Fibroblast of lung (primary cell): ENCODE measurements around the gene SFT2D1. TPM values are rescaled to one million over a fixed set of nuclear protein-coding genes. Genes with fewer than 3 reads are reported as not detected.

Source experiments
- DNase-seq, 2 donors: peaks; one replicate each; pipeline versions ENCODE4 v3.0.0 to v3.0.0-alpha.2; 2010; ENCODE audit warnings: low read depth in 2 of 2
- H2AFZ ChIP-seq: 2 replicates; pipeline ENCODE4 v1.5.1; 2012; ENCODE audit warnings: low read length, control low read depth, inconsistent platforms
- H3K27ac ChIP-seq: 2 replicates; pipeline ENCODE4 v1.5.1; 2011; ENCODE audit warnings: low read length, control low read depth; ENCODE audit not compliant: insufficient read depth
- H3K27me3 ChIP-seq: 2 replicates; pipeline ENCODE4 v1.5.1; 2011; ENCODE audit warnings: mild to moderate bottlenecking, low read length; ENCODE audit not compliant: control insufficient read depth, insufficient read depth
- H3K36me3 ChIP-seq: 2 replicates; pipeline ENCODE4 v1.5.1; 2011; ENCODE audit warnings: low read length; ENCODE audit not compliant: control insufficient read depth, insufficient read depth
- H3K4me1 ChIP-seq: 2 replicates; pipeline ENCODE4 v1.5.1; 2011; ENCODE audit warnings: low read length; ENCODE audit not compliant: control insufficient read depth, insufficient read depth; ENCODE audit errors: extremely low read depth
- H3K4me2 ChIP-seq: 2 replicates; pipeline ENCODE4 v1.5.1; 2011; ENCODE audit warnings: low read length, control low read depth; ENCODE audit not compliant: insufficient read depth; ENCODE audit errors: extremely low read depth
- H3K4me3 ChIP-seq, 4 experiments: fragments of 200-600 bp in 1 of 4; sonication (generic) in 1 of 4; replicated peaks in 1 of 4; 2 replicates each; pipeline ENCODE4 v1.5.1; 2011 to 2016; ENCODE audit warnings: low read length in 4 of 4, low read depth in 3 of 4, mild to moderate bottlenecking in 3 of 4, control low read depth in 2 of 4, inconsistent platforms in 1 of 4, mixed read lengths in 1 of 4; ENCODE audit not compliant: insufficient read depth in 1 of 4; ENCODE audit errors: control extremely low read depth in 1 of 4
- H3K79me2 ChIP-seq: 2 replicates; pipeline ENCODE4 v1.5.1; 2012; ENCODE audit warnings: mild to moderate bottlenecking, low read length, inconsistent platforms; ENCODE audit not compliant: control insufficient read depth, insufficient read depth
- H3K9ac ChIP-seq: 2 replicates; pipeline ENCODE4 v1.5.1; 2011; ENCODE audit warnings: mild to moderate bottlenecking, low read length, control low read depth; ENCODE audit not compliant: insufficient read depth
- H3K9me3 ChIP-seq: 2 replicates; pipeline ENCODE4 v1.5.1; 2012; ENCODE audit warnings: low read depth, low read length; ENCODE audit not compliant: control insufficient read depth, insufficient read depth
- H4K20me1 ChIP-seq: 2 replicates; pipeline ENCODE4 v1.5.1; 2011; ENCODE audit warnings: low read length; ENCODE audit not compliant: control insufficient read depth, insufficient read depth; ENCODE audit errors: extremely low read depth
- EZH2 ChIP-seq: IDR thresholded peaks from 2 replicates; pipeline ENCODE4 v1.5.1; 2012; ENCODE audit warnings: low read length, control low read depth, mild to moderate bottlenecking; ENCODE audit errors: missing control alignments
- polyA plus RNA-seq, 2 donors: library from polyadenylated mRNA; depleted of rRNA in 1 of 2; stranded (reverse) in 1 of 2; unstranded in 1 of 2; fragments of >200 nt; gene quantifications; 2 replicates each; pipeline ENCODE4 v1.2.1, GENCODE V29; 2011 to 2012; ENCODE audit warnings: missing spikeins in 1 of 2
- total RNA-seq: library from RNA; depleted of rRNA; stranded (reverse); fragments of >200 nt; gene quantifications from 2 replicates; pipeline ENCODE4 v1.2.1, GENCODE V29; 2014
- TF ChIP-seq, protein P1 (sequence below), 2 donors: IDR thresholded peaks in 1 of 2; conservative IDR thresholded peaks in 1 of 2; 1 replicate in 1 of 2; 2 replicates in 1 of 2; pipeline ENCODE4 v1.5.1; 2011 to 2012; ENCODE audit warnings: low read length in 2 of 2, control low read depth in 1 of 2, inconsistent platforms in 1 of 2, low read depth in 1 of 2, mild to moderate bottlenecking in 1 of 2

SFT2D1 gene
- total and polyA plus RNA-seq, 2 donors (not counting 1 experiment from before 2014, with no cell fraction given) = 34.8 to 86.0 TPM

DNA sequence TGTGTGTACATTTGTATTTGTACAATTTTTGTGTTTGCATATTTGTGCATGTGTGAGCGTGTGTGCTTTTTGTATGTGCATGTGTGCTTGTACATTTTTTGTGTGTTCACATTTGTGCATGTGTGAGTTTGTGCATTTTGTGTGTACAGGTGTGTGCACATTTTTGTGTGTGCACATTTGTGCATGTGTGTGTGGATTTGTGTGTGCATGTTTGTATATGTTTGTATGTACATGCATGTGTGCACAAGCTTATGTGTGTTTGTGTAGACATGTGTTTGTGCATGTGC lies 63.0 kb downstream of the SFT2D1 start:
- no peak overlapping the region for H3K4me2 ChIP-seq
- no peak overlapping the region for H3K9ac ChIP-seq
- H3K79me2 ChIP-seq = no peaks in the 10 kb centered on the region
- H2AFZ ChIP-seq = no peak overlapping the region
- H3K4me3 ChIP-seq = no peak overlapping the region
- no peaks in the 10 kb centered on the region for H3K9me3 ChIP-seq
- no peaks in the 10 kb centered on the region for H3K27me3 ChIP-seq
- H3K4me1 ChIP-seq = no peaks in the 10 kb centered on the region
- H4K20me1 ChIP-seq = no peaks in the 10 kb centered on the region
- DNase-seq = no peak
- no peaks in the 10 kb centered on the region for H3K36me3 ChIP-seq
- TF ChIP-seq, protein P1, sequence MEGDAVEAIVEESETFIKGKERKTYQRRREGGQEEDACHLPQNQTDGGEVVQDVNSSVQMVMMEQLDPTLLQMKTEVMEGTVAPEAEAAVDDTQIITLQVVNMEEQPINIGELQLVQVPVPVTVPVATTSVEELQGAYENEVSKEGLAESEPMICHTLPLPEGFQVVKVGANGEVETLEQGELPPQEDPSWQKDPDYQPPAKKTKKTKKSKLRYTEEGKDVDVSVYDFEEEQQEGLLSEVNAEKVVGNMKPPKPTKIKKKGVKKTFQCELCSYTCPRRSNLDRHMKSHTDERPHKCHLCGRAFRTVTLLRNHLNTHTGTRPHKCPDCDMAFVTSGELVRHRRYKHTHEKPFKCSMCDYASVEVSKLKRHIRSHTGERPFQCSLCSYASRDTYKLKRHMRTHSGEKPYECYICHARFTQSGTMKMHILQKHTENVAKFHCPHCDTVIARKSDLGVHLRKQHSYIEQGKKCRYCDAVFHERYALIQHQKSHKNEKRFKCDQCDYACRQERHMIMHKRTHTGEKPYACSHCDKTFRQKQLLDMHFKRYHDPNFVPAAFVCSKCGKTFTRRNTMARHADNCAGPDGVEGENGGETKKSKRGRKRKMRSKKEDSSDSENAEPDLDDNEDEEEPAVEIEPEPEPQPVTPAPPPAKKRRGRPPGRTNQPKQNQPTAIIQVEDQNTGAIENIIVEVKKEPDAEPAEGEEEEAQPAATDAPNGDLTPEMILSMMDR (conservative IDR thresholded peaks at IDR 0.05 in 1 of 2, IDR thresholded peaks at IDR 0.05 in 1 of 2; ENCODE audit: low read depth in 1 of 2, low read length in 2 of 2) = no peak
- TF ChIP-seq EZH2 = no peak
- H3K27ac ChIP-seq = no peak overlapping the region

DNA sequence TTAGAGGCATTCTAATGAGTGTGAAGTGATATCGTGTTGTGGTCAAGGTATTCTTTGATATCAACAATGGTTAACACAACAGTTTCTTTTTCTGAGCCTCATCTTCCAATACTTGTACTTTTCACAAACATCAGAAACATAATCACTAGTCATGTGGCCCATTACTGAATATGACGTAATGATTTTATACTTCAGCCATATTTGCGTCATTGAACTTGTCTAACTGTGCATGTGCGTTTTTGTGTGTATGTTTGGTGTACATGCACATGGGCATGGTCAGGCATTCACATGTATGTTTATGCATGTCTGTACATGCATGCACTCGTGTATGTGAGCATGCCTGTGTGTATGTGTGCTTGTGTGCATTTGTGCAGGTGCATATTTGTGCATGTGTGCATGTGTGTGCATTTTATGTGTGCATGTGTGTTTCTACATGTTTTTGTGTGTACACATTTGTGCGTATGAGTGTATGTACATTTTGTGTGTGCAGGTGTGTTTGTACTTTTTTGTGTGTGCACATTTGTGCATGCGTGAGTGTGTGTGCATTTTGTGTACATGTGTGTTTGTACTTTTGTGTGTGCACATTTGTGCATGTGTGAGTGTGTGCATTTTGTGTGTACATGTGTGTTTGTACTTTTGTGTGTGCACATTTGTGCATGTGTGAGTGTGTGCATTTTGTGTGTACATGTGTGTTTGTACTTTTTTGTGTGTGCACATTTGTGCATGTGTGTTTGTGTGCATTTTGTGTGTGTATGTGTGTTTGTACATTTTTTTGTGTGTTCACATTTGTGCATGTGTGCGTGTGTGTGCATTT lies 63.6 kb downstream of the SFT2D1 start:
- Histone ChIP-seq H3K9me3 (no peaks in the 10 kb centered on the region), H3K4me1 (no peaks in the 10 kb centered on the region), H3K4me3 (no peak overlapping the region), H4K20me1 (no peaks in the 10 kb centered on the region), H3K27me3 (no peaks in the 10 kb centered on the region), H3K79me2 (no peaks in the 10 kb centered on the region), H3K27ac (no peak overlapping the region), H3K9ac (no peak overlapping the region), H3K36me3 (no peaks in the 10 kb centered on the region), H3K4me2 (no peak overlapping the region), H2AFZ (no peak overlapping the region)
- no peak for TF ChIP-seq EZH2
- TF ChIP-seq, protein P1 (conservative IDR thresholded peaks at IDR 0.05 in 1 of 2, IDR thresholded peaks at IDR 0.05 in 1 of 2; ENCODE audit: low read depth in 1 of 2, low read length in 2 of 2) = no peak
- no peak for DNase-seq

DNA sequence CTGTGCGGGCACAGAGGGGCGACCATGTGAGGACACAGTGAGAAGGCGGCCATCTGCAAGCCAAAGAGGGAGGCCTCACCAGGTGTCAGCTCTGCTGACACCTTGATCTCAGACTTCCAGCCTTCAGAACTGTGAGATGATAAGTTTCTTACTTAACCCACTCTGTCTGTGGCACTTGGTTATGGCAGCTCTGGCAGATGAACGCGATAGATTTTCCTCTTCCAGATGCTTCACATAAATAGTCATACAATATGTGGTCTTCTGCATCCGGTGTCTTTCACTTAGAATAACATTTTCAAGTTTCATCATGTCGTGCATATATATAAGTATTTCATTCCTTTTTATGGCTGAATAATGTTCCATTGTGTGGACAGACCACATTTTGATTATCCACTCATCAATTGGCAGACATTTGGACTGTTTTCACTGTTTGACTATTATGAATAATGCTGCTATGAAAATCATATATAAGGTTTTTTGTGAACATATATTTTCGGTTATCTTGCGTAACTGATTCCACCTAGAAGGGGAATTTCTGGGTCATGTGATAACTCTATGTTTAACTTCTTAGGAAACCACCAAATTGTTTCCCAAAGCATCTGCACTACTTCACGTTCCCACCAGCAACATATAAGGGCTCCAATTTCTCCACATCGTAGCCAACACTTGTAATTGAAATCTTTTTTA lies 64.3 kb downstream of the SFT2D1 start:
- no peak for TF ChIP-seq EZH2
- TF ChIP-seq, protein P1 (conservative IDR thresholded peaks at IDR 0.05 in 1 of 2, IDR thresholded peaks at IDR 0.05 in 1 of 2; ENCODE audit: low read depth in 1 of 2, low read length in 2 of 2) = no peak
- no peaks in the 10 kb centered on the region for H3K36me3 ChIP-seq
- no peak overlapping the region for H2AFZ ChIP-seq
- H3K9ac ChIP-seq = no peak overlapping the region
- no peaks in the 10 kb centered on the region for H3K27me3 ChIP-seq
- H3K27ac ChIP-seq = no peak overlapping the region
- H3K79me2 ChIP-seq = no peaks in the 10 kb centered on the region
- H4K20me1 ChIP-seq = no peaks in the 10 kb centered on the region
- H3K4me1 ChIP-seq = no peaks in the 10 kb centered on the region
- no peak for DNase-seq
- no peak overlapping the region for H3K4me3 ChIP-seq
- H3K4me2 ChIP-seq = no peak overlapping the region
- no peaks in the 10 kb centered on the region for H3K9me3 ChIP-seq
